GM18508 (cell line): ENCODE measurements around the gene SLAIN2.

Experiments used
- ATAC-seq: cut with Tn5 transposase; IDR thresholded peaks from one replicate; pipeline ENCODE4 v1.9.1; 2021; ENCODE audit warnings: moderate number of reproducible peaks; ENCODE audit not compliant: insufficient read depth, unreplicated experiment

The SLAIN2 gene

DNA sequence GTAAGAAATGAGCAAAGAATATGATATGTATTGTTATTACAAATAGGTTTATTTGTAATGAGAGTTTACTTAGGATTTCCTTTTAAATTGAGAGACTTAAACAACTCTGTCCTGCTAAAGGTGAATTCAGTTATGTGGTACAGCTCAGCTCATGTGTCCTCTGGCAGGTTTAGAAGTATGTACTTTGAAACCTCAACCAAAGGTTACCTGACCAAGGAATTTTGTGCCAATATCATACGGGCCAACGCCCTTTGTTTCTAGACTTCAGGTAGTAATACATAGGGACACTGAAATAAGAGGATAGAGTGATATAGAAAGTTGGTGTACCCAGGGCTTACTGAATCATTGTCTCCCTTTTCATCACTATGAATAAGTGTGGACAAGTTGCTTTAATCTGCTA is 25.7 kb downstream of the SLAIN2 start:
- ATAC-seq = no peak

- no peak for ATAC-seq
Measured at GRCh38 chr4:48368389-48368788, 27.1 kb downstream of the SLAIN2 start.

DNA sequence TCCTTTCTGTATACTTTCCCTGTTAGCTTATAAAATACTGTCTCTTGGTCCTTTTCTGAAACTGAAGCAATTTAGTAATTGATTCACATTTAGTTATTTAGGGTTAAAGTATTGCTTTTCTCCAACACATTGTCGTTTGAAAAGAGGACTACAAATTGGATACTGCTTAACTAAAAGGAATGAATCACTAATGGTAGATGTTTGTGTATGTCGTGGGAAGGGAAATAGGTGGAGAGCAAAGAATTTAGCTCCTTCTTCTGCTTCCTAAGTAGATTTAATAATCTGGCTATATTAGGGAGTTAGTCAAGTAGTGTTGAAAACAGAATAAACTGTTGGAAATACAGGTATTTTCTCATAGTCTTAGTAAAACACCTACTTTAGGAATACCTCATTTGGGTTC is 27.9 kb downstream of the SLAIN2 start:
- no peak for ATAC-seq

DNA sequence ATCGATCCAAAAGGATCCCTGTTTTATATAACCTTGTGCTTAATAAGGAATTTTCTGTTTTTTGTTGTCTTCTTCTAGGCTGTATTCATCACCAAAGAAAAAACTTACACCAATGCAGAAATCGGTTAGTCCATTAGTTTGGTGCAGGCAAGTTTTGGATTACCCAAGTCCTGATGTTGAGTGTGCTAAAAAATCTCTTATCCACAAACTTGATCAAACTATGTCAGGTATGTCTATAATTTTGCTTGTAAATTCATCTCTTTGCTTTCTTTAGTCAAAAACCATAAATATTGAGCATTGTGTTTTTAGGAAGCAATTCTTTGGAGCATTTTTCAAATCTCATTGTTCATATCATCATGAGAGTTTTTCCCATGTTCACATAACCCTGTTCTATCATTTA is 28.4 kb downstream of the SLAIN2 start:
- no peak for ATAC-seq

- ATAC-seq = no peak
Measured at GRCh38 chr4:48370260-48371134, 29.2 kb downstream of the SLAIN2 start.

DNA sequence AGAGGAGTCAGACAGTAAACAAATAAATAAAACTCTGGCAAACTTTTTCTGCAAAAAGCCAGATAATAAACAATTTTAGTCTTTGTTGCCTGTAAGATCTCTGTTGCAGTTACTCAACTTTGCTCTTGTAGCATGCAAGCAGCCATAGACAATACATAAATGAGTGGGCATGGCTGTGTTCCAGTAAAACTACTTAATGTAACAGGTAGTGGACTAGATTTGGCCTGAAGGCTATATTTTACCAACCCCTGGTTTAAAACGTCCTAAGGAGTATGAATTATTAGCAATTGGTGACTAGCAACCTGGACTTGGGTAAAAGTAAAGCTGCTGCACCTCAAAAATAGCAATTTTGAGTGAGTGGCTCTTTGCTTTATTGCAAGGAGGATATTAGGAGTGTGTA is 30.9 kb downstream of the SLAIN2 start:
- no peak for ATAC-seq

- no peak for ATAC-seq
Measured at GRCh38 chr4:48375651-48376304, 34.4 kb downstream of the SLAIN2 start.

DNA sequence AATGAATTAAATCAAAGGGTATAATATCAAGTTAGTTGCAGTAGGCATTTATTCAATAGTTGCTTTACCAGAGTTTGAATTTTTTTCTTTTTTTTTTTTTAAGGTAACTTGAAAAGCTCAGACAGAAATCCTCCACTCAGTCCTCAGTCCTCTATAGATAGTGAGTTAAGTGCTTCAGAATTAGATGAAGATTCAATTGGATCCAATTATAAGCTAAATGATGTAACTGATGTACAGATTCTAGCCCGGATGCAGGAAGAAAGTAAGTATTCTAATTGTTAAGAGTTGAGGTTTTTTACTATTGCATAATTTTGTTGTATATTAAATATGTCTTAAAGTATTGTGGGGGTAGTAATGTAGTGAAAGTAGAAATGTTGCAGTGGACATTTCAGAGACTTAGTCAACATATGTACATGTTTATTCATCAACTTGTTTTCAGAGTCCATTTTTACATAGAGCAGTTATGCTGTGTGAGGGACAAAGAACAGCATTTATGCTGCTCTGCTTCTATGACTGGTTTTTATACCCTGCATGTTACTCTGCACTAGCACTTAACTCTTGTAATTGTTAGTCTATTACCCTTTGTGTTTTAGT is 38.4 kb downstream of the SLAIN2 start:
- no peak for ATAC-seq

DNA sequence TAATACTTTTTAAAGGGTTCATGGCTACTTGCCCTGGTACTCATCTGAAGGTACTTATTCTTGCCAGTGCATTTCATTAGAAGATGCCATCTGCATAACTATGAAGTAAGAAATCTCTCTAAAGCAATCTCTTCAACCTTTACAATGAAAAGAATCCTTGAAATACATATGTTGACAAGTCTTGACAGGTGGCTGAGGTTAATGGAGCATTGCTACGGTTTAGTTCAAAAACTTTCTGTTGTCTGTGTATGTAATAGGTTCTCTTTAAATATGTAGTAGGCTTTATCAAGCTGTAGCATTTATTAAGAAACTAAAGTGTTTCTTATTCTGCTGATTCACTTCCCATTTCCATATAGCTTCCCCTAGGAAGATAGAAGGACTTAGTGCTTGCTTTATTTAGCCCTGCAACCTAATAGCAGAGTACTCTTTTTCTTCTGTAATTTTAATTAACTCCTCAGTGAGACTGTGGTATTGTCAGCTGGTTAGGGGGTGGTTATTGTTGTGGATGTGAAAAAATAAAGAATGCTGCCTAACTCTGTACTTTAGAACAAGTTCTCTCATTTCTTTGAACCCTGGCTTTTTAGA is 39.3 kb downstream of the SLAIN2 start:
- ATAC-seq = no peak

GRCh38 chr4:48388525-48389154 is 47.3 kb downstream of the SLAIN2 start:
- ATAC-seq = no peak

- no peak for ATAC-seq
Measured at GRCh38 chr4:48396043-48396442, 54.7 kb downstream of the SLAIN2 start.

GRCh38 chr4:48400416-48400815 is 59.1 kb downstream of the SLAIN2 start:
- no peak for ATAC-seq

- no peak for ATAC-seq
Measured at GRCh38 chr4:48403358-48403757, 62.0 kb downstream of the SLAIN2 start.

DNA sequence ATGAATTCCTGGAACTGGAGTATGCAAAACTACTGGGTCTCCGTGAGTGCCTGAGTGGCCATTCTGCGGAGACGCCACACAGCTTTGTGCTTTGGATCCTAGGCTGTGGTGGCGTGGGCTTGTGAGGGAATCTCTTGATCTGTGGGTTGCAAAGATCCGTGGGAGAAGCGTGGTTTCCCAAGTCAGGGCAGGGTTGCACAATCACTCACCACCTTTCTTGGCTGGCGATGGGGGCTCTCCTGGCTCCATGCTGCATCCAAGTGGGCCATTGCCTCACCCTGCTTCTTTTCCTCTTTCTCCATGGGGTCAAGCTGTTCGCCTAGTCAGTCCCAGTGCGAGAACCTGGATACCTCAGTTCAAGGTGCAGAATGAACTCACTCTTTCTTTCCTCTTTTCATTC is 62.5 kb downstream of the SLAIN2 start:
- no peak for ATAC-seq

GRCh38 chr4:48405924-48406323 is 64.6 kb downstream of the SLAIN2 start:
- no peak for ATAC-seq

GRCh38 chr4:48409203-48409602 is 67.9 kb downstream of the SLAIN2 start:
- no peak for ATAC-seq

DNA sequence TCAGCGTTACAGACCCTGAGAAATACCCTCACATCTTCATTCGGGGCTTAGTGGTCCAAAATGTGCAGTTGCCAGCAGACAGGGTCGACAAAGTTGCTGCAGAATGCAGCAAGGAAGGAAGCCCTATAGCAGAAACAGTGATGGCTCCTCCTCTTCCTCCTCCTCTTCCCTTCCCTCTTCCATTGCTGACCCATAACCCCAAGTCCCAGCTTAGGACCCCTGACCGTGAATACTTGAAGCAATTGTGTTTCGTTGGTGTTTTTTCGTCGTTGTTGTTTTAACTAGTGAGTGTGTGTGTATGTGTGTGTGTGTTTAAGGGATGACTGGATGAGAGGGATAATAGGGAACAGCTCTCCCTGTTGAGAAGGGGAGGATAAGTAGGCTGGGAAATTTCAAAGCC is 69.5 kb downstream of the SLAIN2 start:
- no peak for ATAC-seq

GRCh38 chr4:48420144-48420543 is 78.8 kb downstream of the SLAIN2 start:
- ATAC-seq = no peak

DNA sequence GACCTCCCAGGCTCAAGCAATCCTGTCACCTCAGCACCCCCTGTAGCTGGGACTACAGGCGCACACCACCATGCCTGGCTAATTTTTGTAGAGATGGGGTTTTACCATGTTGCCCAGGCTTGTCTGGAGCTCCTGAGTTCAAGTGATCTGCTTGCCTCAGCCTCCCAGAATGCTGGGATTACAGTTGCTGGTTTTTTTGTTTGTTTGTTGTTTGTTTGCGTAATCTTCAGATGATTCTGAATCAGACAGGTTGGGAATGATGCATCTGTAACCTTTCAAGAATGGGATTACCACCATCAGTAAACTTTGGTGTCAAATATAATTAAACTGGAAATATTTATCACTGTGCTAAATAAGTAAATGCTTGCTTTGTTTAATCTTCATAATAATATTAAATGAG is 79.8 kb downstream of the SLAIN2 start:
- no peak for ATAC-seq

DNA sequence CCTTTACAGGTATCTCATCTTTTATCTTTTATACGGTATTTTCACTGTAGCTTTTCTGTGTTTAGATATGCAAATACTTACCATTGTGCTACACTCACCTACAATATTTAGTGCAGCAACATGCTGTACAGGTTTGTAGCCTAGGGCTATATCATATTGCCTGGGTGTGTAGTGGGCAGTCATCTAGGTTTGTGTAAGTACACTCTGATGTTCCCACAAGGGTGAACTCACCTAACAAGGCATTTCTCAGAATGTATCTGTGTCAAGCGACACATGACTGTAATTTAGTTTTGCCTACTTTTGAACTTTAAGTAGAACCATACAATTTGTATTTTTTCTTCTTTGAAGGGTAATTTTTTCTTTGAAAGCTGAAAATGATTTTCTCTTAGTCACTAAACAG is 87.6 kb downstream of the SLAIN2 start:
- no peak for ATAC-seq
